HEK293T (cell line): ENCODE data around the gene BDH1.

Experiments
- ARNT ChIP-seq: fragments of 450-650 bp; IDR thresholded peaks from 2 replicates; pipeline ENCODE4 v1.6.1; 2017; ENCODE audit warnings: mild to moderate bottlenecking
- BHLHE40 ChIP-seq: fragments of 450-650 bp; IDR thresholded peaks from 2 replicates; pipeline ENCODE4 v1.6.1; 2016; ENCODE audit warnings: mild to moderate bottlenecking, moderate library complexity, borderline replicate concordance
- CTBP1 ChIP-seq: fragments of 450-650 bp; IDR thresholded peaks from 2 replicates; pipeline ENCODE4 v1.6.1; 2016; ENCODE audit warnings: borderline replicate concordance
- ELF4 ChIP-seq: fragments of 450-650 bp; IDR thresholded peaks from 2 replicates; pipeline ENCODE4 v1.6.1; 2017; ENCODE audit warnings: antibody characterized with exemption
- FOXA1 ChIP-seq: fragments of 450-650 bp; IDR thresholded peaks from 2 replicates; pipeline ENCODE4 v1.6.1; 2016; ENCODE audit warnings: mild to moderate bottlenecking
- FOXK2 ChIP-seq: fragments of 450-650 bp; IDR thresholded peaks from 2 replicates; pipeline ENCODE4 v1.6.1; 2016; ENCODE audit warnings: mild to moderate bottlenecking
- FOXM1 ChIP-seq: fragments of 450-650 bp; IDR thresholded peaks from 2 replicates; pipeline ENCODE4 v1.6.1; 2017; ENCODE audit warnings: mild to moderate bottlenecking, borderline replicate concordance
- HDGF ChIP-seq: fragments of 450-650 bp; IDR thresholded peaks from 2 replicates; pipeline ENCODE4 v1.6.1; 2017; ENCODE audit warnings: antibody characterized with exemption, borderline replicate concordance
- NFRKB ChIP-seq: fragments of 450-650 bp; IDR thresholded peaks from 2 replicates; pipeline ENCODE4 v1.6.1; 2016; ENCODE audit warnings: mild to moderate bottlenecking, moderate library complexity
- SP1 ChIP-seq: fragments of 450-650 bp; IDR thresholded peaks from 2 replicates; pipeline ENCODE4 v1.6.1; 2017
- SUZ12 ChIP-seq: fragments of 450-650 bp; IDR thresholded peaks from 2 replicates; pipeline ENCODE4 v1.6.1; 2016; ENCODE audit warnings: mild to moderate bottlenecking
- TARDBP ChIP-seq: fragments of 450-650 bp; IDR thresholded peaks from 2 replicates; pipeline ENCODE4 v1.6.1; 2016
- TF ChIP-seq, protein P1 (sequence below): fragments of 450-650 bp; IDR thresholded peaks from 2 replicates; pipeline ENCODE4 v1.6.1; 2016

DNA sequence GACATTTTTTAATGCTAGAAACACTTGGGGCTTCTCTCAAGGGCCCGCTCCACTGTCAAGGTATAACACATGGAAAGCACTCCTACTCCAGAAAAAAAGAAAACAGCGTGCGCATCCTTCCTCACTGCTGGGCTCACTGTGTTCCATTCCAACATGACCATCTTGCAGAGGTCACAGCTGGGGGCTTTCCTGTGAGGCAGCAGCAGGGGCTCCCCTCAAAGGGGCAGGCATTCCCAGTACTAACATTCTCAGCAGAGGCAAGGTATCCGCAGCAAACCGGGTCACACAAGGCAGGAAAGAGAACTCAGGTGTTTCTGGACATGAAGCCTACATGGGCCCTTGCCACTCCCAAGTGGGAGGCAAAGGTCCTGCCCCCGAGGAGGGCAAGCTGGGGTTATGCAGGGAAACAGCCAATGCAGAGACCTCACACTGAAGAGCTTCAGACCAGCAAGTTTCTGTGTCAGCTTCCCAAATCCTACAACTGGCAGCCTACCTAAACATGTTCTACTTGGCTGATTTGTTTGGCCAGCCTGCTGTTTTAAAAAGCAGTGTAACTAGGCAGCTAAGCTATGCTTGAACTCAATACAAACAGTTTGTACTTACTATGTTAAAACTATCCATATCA is 6.4 kb downstream of the BDH1 start:
- no peak for TF ChIP-seq SP1
- TF ChIP-seq FOXA1: no peak
- TF ChIP-seq NFRKB: no peak
- no peak for TF ChIP-seq FOXM1
- TF ChIP-seq SUZ12: no peak
- no peak for TF ChIP-seq ELF4
- no peak for TF ChIP-seq HDGF
- no peak for TF ChIP-seq BHLHE40
- no peak for TF ChIP-seq TARDBP
- no peak for TF ChIP-seq FOXK2
- TF ChIP-seq ARNT: no peak
- TF ChIP-seq, protein P1, sequence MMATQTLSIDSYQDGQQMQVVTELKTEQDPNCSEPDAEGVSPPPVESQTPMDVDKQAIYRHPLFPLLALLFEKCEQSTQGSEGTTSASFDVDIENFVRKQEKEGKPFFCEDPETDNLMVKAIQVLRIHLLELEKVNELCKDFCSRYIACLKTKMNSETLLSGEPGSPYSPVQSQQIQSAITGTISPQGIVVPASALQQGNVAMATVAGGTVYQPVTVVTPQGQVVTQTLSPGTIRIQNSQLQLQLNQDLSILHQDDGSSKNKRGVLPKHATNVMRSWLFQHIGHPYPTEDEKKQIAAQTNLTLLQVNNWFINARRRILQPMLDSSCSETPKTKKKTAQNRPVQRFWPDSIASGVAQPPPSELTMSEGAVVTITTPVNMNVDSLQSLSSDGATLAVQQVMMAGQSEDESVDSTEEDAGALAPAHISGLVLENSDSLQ: no peak
- TF ChIP-seq CTBP1: no peak
